WTC11 (cell line): ENCODE results near the gene CHAT. TPM values are rescaled to one million over a fixed set of nuclear protein-coding genes. Genes with fewer than 3 reads are reported as not detected.

Experiments
- ATAC-seq: fragments of 200-7000 bp; cut with Tn5 transposase; 2 replicates; pipeline ENCODE4 v1.10.0; 2021; ENCODE audit warnings: mild to moderate bottlenecking, moderate library complexity
- CTCF ChIA-PET: fragments of 300-600 bp; sonication (Branson Sonifier 250); formaldehyde crosslinking; loops from one replicate; lab custom pipeline; 2021; ENCODE audit warnings: antibody characterized with exemption; lab: Charles Lee
- POLR2A ChIA-PET: fragments of 350-600 bp; sonication (Branson Sonifier 250); formaldehyde crosslinking; loops from one replicate; lab custom pipeline; 2021; ENCODE audit warnings: antibody characterized with exemption; lab: Charles Lee
- DNase-seq: peaks from one replicate; pipeline ENCODE4 v3.0.0; 2021; ENCODE audit warnings: low spot score
- H3K27ac Mint-ChIP-seq: 2 replicates; pipeline ENCODE4 v1.8.0; 2021; ENCODE audit warnings: mixed read lengths
- H3K27me3 Mint-ChIP-seq: 2 replicates; pipeline ENCODE4 v1.8.0; 2021; ENCODE audit warnings: low read depth, mild to moderate bottlenecking, moderate library complexity, mixed read lengths
- H3K36me3 Mint-ChIP-seq: 2 replicates; pipeline ENCODE4 v1.8.0; 2021; ENCODE audit warnings: mixed read lengths
- H3K4me1 Mint-ChIP-seq: 2 replicates; pipeline ENCODE4 v1.8.0; 2022; ENCODE audit warnings: mixed read lengths
- H3K4me3 Mint-ChIP-seq: 2 replicates; pipeline ENCODE4 v1.8.0; 2021; ENCODE audit warnings: mild to moderate bottlenecking, moderate library complexity, mixed read lengths
- H3K9me3 Mint-ChIP-seq: 2 replicates; pipeline ENCODE4 v1.8.0; 2021; ENCODE audit warnings: mixed read lengths
- CREM ChIP-seq: sonication (generic); formaldehyde crosslinking; IDR thresholded peaks from 2 replicates; pipeline ENCODE4 v1.8.1; 2022; ENCODE audit warnings: mild to moderate bottlenecking, missing genetic modification reagents, moderate library complexity
- EMX1 ChIP-seq: fragments of 250-450 bp; sonication (Bioruptor Pico); IDR thresholded peaks from 2 replicates; pipeline ENCODE4 v1.8.0; 2021; ENCODE audit warnings: mild to moderate bottlenecking
- FOXJ3 ChIP-seq: sonication (generic); formaldehyde crosslinking; IDR thresholded peaks from 2 replicates; pipeline ENCODE4 v1.9.0; 2021; ENCODE audit warnings: missing genetic modification reagents, mild to moderate bottlenecking, borderline replicate concordance
- JAZF1 ChIP-seq: fragments of 250-450 bp; sonication (Bioruptor Pico); IDR thresholded peaks from 2 replicates; pipeline ENCODE4 v1.9.0; 2021; ENCODE audit warnings: moderate library complexity, mild to moderate bottlenecking, inconsistent platforms
- NFYB ChIP-seq: sonication (generic); formaldehyde crosslinking; conservative IDR thresholded peaks from 2 replicates; pipeline ENCODE4 v1.8.0; 2022; ENCODE audit warnings: low read depth, missing genetic modification reagents
- SMAD3 ChIP-seq: sonication (generic); formaldehyde crosslinking; IDR thresholded peaks from 2 replicates; pipeline ENCODE4 v1.8.0; 2022; ENCODE audit warnings: missing genetic modification reagents, mild to moderate bottlenecking, borderline replicate concordance
- SP1 ChIP-seq: sonication (generic); formaldehyde crosslinking; conservative IDR thresholded peaks from 2 replicates; pipeline ENCODE4 v1.8.1; 2022; ENCODE audit warnings: missing genetic modification reagents
- ZNF121 ChIP-seq: sonication (generic); formaldehyde crosslinking; IDR thresholded peaks from 2 replicates; pipeline ENCODE4 v1.8.0; 2023; ENCODE audit warnings: missing genetic modification reagents
- ZNF396 ChIP-seq: fragments of 250-450 bp; sonication (Bioruptor Pico); IDR thresholded peaks from 2 replicates; pipeline ENCODE4 v1.8.0; 2021; ENCODE audit warnings: mild to moderate bottlenecking, moderate library complexity, borderline replicate concordance
- ZNF671 ChIP-seq: fragments of 250-450 bp; sonication (Bioruptor Pico); IDR thresholded peaks from 2 replicates; pipeline ENCODE4 v1.8.0; 2021; ENCODE audit warnings: mild to moderate bottlenecking
- total RNA-seq: library from RNA; stranded (reverse); gene quantifications from 3 replicates; pipeline ENCODE4 v1.2.3, GENCODE V29; 2021
- TF ChIP-seq, protein P1 (sequence below): sonication (generic); formaldehyde crosslinking; IDR thresholded peaks from 2 replicates; pipeline ENCODE4 v1.8.1; 2022; ENCODE audit warnings: mild to moderate bottlenecking, moderate library complexity, missing genetic modification reagents
- TF ChIP-seq, protein P2 (sequence below): sonication (generic); formaldehyde crosslinking; IDR thresholded peaks from 2 replicates; pipeline ENCODE4 v1.8.1; 2022; ENCODE audit warnings: low read depth, mild to moderate bottlenecking, moderate library complexity, missing genetic modification reagents, borderline replicate concordance
- TF ChIP-seq, protein P3 (sequence below): fragments of 250-450 bp; sonication (Bioruptor Pico); IDR thresholded peaks from 2 replicates; pipeline ENCODE4 v1.9.0; 2021; ENCODE audit warnings: mild to moderate bottlenecking
- TF ChIP-seq, protein P4 (sequence below): sonication (generic); formaldehyde crosslinking; conservative IDR thresholded peaks from 2 replicates; pipeline ENCODE4 v1.8.1; 2023; ENCODE audit warnings: mild to moderate bottlenecking, low read depth, missing genetic modification reagents, moderate library complexity
- TF ChIP-seq, protein P5 (sequence below): sonication (generic); formaldehyde crosslinking; IDR thresholded peaks from 2 replicates; pipeline ENCODE4 v1.8.1; 2023; ENCODE audit warnings: mild to moderate bottlenecking, missing genetic modification reagents
- TF ChIP-seq, protein P6 (sequence below): fragments of 200-600 bp; IDR thresholded peaks from 2 replicates; pipeline ENCODE4 v1.8.0; 2022; ENCODE audit warnings: antibody characterized with exemption
- TF ChIP-seq, protein P7 (sequence below): sonication (generic); formaldehyde crosslinking; IDR thresholded peaks from 2 replicates; pipeline ENCODE4 v1.8.1; 2023; ENCODE audit warnings: mild to moderate bottlenecking, missing genetic modification reagents, moderate library complexity

The CHAT gene
- total RNA-seq, 1 experiment from 2014 or later, result not detected

DNA sequence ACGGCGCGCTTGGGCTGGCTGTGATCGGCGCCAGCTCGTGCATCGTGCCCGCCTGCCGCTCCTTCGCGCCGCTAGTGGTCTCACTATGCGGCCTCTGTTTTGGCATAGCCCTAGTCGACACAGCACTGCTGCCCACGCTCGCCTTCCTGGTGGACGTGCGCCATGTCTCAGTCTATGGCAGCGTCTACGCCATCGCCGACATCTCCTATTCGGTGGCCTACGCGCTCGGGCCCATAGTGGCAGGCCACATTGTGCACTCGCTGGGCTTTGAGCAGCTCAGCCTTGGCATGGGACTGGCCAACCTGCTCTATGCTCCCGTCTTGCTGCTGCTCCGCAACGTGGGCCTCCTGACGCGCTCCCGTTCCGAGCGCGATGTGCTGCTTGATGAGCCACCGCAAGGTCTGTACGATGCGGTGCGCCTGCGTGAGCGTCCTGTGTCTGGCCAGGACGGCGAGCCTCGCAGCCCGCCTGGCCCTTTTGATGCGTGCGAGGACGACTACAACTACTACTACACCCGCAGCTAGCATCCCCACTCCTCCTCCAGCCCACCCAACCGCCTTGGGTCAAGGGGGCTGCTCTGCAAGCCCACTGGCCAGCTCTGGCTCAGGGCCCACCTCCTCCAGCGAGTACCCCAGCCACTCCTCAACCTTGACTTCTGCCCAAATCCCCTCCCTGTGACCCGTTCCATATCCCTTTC is 1.9 kb upstream of the CHAT start (continued):
- 0 out of 2 replicates have a peak, but pooled peaks have one; percentile 15 for TF ChIP-seq NFYB (CRISPR knock-in tag)
- TF ChIP-seq, protein P1, sequence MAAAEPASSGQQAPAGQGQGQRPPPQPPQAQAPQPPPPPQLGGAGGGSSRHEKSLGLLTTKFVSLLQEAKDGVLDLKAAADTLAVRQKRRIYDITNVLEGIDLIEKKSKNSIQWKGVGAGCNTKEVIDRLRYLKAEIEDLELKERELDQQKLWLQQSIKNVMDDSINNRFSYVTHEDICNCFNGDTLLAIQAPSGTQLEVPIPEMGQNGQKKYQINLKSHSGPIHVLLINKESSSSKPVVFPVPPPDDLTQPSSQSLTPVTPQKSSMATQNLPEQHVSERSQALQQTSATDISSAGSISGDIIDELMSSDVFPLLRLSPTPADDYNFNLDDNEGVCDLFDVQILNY (CRISPR knock-in tag), result no peak; the same call in 1 of the 2 replicates
- no peak for TF ChIP-seq JAZF1

DNA sequence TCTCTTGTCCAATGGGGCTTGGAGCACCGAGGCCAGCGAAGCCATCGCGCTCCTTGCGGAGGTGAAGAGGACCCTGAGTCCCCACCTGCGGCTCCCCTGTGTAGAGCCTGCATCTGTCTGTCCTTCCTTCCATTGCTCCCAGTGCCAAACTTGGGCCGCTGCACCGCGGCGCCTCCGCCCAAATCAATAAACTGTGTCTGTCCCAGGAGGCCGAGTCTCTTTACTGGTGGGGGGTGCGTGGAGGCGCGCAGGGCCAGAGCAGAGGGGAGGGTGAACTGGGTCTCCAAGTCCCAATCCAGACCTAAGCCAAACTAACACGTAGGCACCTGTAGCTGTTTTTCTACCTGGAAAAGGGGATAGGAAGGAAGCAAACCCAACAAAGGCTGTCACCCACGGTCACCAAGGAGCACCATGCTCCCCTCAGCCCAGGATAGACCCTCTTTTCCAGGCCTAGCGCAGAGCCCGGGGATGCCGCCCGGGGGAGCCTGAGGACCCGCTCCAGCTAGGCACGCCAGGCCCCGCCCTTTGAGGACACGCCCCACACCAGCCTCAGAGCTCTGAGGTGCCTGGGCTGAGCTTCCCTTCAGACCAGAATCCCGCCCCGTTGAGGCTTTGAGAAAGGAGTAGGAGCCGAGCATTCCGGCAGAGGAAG is 1.2 kb upstream of the CHAT start:
- Mint-ChIP-seq H3K4me3 (peak overlapping the region; percentile 58), H3K9me3 (no peaks in the 10 kb centered on the region), H3K4me1 (peaks cover 40% of the 10 kb centered on the region), H3K36me3 (peaks cover 6% of the 10 kb centered on the region; the same call in 1 of the 2 replicates), H3K27ac (no peak overlapping the region), H3K27me3 (peaks cover 98% of the 10 kb centered on the region)
- no peak for TF ChIP-seq FOXJ3 (CRISPR knock-in tag)
- TF ChIP-seq, protein P2, sequence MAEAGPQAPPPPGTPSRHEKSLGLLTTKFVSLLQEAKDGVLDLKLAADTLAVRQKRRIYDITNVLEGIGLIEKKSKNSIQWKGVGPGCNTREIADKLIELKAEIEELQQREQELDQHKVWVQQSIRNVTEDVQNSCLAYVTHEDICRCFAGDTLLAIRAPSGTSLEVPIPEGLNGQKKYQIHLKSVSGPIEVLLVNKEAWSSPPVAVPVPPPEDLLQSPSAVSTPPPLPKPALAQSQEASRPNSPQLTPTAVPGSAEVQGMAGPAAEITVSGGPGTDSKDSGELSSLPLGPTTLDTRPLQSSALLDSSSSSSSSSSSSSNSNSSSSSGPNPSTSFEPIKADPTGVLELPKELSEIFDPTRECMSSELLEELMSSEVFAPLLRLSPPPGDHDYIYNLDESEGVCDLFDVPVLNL, result no peak
- TF ChIP-seq ZNF396 (CRISPR knock-in tag), result no peak
- TF ChIP-seq, protein P3, sequence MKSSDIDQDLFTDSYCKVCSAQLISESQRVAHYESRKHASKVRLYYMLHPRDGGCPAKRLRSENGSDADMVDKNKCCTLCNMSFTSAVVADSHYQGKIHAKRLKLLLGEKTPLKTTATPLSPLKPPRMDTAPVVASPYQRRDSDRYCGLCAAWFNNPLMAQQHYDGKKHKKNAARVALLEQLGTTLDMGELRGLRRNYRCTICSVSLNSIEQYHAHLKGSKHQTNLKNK (CRISPR knock-in tag), result no peak
- TF ChIP-seq ZNF121 (CRISPR knock-in tag), result no peak
- TF ChIP-seq, protein P4, sequence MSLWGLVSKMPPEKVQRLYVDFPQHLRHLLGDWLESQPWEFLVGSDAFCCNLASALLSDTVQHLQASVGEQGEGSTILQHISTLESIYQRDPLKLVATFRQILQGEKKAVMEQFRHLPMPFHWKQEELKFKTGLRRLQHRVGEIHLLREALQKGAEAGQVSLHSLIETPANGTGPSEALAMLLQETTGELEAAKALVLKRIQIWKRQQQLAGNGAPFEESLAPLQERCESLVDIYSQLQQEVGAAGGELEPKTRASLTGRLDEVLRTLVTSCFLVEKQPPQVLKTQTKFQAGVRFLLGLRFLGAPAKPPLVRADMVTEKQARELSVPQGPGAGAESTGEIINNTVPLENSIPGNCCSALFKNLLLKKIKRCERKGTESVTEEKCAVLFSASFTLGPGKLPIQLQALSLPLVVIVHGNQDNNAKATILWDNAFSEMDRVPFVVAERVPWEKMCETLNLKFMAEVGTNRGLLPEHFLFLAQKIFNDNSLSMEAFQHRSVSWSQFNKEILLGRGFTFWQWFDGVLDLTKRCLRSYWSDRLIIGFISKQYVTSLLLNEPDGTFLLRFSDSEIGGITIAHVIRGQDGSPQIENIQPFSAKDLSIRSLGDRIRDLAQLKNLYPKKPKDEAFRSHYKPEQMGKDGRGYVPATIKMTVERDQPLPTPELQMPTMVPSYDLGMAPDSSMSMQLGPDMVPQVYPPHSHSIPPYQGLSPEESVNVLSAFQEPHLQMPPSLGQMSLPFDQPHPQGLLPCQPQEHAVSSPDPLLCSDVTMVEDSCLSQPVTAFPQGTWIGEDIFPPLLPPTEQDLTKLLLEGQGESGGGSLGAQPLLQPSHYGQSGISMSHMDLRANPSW (CRISPR knock-in tag), result no peak
- TF ChIP-seq SP1 (CRISPR knock-in tag), result 0 out of 2 replicates have a peak, but pooled peaks have one; percentile 26
- no peak for TF ChIP-seq EMX1
- TF ChIP-seq SMAD3, result no peak
- ChIA-PET POLR2A (no interaction called here), CTCF (interaction anchor here (0.6 to 1.7 kb wide), 4 partner anchors 19 to 155 kb away, joined by 3 to 10 read pairs (median 4); no protein-coding TSS in a partner anchor)
- ATAC-seq (peak; percentile 68), DNase-seq (peak; percentile 84)

DNA sequence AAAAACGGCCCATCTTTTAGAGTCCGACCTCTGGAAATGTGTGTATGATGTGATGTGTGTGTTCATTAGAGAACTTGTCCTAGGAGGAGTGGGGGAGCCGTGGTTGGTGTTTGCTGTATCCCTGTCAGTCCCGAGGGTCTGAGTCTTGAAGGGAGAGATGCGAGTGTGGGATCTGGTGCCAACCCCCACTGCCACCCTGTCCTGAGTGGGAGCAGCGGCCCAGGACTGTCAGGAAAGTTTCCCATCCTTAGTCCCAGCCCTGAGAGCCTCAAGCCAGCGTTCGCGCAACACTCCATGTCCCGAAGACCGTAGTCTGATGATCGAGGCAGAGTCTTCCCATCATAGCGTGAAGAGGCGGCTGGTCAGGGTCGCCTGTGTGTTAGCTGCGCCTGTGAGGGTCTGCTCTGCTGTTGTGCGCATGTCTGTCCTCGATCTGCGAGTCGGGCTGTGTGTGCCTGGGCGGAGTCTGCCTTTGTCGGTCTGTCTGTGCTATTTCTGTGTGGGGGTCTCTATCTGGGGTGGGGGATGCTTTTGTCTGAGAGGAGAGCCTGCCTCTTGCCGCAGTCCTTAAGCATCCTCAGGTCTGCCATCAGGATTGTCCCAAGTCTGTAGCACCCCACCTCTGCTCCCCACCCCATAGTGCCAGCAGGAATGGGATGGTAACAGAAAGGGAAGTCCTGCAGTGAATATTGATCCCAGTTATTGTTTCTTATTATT is 514 bp upstream of the CHAT start:
- DNase-seq (peak; percentile 23), ATAC-seq (0 out of 2 replicates have a peak, but pooled peaks have one; percentile 1)
- CTCF ChIA-PET, result interaction anchor here (0.6 to 1.7 kb wide), 7 partner anchors 18 to 155 kb away, joined by 3 to 10 read pairs (median 4); no protein-coding TSS in a partner anchor
- H3K9me3 Mint-ChIP-seq, result no peaks in the 10 kb centered on the region
- peak overlapping the region; percentile 58 for H3K4me3 Mint-ChIP-seq
- H3K27ac Mint-ChIP-seq, result no peak overlapping the region
- peaks cover 40% of the 10 kb centered on the region for H3K4me1 Mint-ChIP-seq
- POLR2A ChIA-PET, result interaction anchor here (0.5 kb wide), 1 partner anchor 181 kb away, joined by 3 read pairs; no protein-coding TSS in a partner anchor
- peaks cover 98% of the 10 kb centered on the region for H3K27me3 Mint-ChIP-seq
- H3K36me3 Mint-ChIP-seq, result peaks cover 6% of the 10 kb centered on the region; the same call in 1 of the 2 replicates
- TF ChIP-seq CREM (CRISPR knock-in tag) (no peak), ZNF671 (CRISPR knock-in tag) (no peak)
- TF ChIP-seq, protein P5, sequence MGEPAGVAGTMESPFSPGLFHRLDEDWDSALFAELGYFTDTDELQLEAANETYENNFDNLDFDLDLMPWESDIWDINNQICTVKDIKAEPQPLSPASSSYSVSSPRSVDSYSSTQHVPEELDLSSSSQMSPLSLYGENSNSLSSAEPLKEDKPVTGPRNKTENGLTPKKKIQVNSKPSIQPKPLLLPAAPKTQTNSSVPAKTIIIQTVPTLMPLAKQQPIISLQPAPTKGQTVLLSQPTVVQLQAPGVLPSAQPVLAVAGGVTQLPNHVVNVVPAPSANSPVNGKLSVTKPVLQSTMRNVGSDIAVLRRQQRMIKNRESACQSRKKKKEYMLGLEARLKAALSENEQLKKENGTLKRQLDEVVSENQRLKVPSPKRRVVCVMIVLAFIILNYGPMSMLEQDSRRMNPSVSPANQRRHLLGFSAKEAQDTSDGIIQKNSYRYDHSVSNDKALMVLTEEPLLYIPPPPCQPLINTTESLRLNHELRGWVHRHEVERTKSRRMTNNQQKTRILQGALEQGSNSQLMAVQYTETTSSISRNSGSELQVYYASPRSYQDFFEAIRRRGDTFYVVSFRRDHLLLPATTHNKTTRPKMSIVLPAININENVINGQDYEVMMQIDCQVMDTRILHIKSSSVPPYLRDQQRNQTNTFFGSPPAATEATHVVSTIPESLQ (CRISPR knock-in tag), result no peak
- TF ChIP-seq, protein P6, sequence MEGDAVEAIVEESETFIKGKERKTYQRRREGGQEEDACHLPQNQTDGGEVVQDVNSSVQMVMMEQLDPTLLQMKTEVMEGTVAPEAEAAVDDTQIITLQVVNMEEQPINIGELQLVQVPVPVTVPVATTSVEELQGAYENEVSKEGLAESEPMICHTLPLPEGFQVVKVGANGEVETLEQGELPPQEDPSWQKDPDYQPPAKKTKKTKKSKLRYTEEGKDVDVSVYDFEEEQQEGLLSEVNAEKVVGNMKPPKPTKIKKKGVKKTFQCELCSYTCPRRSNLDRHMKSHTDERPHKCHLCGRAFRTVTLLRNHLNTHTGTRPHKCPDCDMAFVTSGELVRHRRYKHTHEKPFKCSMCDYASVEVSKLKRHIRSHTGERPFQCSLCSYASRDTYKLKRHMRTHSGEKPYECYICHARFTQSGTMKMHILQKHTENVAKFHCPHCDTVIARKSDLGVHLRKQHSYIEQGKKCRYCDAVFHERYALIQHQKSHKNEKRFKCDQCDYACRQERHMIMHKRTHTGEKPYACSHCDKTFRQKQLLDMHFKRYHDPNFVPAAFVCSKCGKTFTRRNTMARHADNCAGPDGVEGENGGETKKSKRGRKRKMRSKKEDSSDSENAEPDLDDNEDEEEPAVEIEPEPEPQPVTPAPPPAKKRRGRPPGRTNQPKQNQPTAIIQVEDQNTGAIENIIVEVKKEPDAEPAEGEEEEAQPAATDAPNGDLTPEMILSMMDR, result no peak
- TF ChIP-seq, protein P7, sequence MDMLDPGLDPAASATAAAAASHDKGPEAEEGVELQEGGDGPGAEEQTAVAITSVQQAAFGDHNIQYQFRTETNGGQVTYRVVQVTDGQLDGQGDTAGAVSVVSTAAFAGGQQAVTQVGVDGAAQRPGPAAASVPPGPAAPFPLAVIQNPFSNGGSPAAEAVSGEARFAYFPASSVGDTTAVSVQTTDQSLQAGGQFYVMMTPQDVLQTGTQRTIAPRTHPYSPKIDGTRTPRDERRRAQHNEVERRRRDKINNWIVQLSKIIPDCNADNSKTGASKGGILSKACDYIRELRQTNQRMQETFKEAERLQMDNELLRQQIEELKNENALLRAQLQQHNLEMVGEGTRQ, result no peak
